H54 (cell line): ENCODE measurements around the gene NRXN3.

Experiments used
- DNase-seq: peaks from one replicate; pipeline ENCODE4 v3.0.0; 2011; ENCODE audit warnings: low spot score, mixed read lengths; ENCODE audit not compliant: insufficient read length
- FAIRE-seq: peaks from 3 replicates; lab custom pipeline; 2011; peaks lifted over from hg19 to GRCh38; lab: Jason Lieb, UNC
- POLR2A ChIP-seq: IDR thresholded peaks from 2 replicates; pipeline ENCODE4 v1.6.1; 2011; ENCODE audit warnings: low read depth, mild to moderate bottlenecking, low read length

Gene NRXN3

DNA sequence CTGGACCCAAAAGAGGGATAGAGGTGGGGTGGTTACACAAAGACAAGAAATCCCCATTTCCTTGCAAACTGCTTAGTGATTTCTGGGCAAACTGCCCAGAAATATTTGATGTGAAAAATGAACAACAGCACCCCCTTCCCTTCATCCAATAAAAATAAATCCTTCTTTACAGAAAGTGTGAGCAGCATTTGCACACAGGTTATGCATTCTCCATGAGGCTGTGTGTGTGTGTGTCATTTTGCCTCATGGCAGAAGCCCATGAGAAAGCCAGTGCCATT, 17.2 kb upstream of the NRXN3 start:
- no peak for DNase-seq

DNA sequence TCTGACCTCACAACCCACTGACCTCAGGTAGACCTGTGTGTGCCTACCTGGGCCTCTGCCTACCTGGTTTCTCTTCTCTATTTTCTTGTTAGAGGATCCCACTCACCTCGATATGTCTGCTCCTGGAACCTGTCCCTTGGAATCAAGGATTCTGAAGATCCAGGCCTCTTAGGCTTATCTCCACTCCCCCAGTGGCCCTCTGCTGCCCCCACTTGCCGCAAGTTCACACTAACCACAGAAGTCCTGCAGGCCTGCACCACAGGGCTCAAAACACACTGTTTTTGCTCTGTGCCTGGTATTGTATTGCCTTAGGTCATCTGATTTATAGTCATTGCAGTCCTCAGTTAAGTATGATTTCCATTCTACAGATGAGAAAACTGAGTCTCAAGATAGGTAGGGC, 15.3 kb upstream of the NRXN3 start:
- TF ChIP-seq POLR2A = no peak
- DNase-seq (no peak), FAIRE-seq (no peak)

More for the DNA sequence above, 17.2 kb upstream of the NRXN3 start:
- no peak for FAIRE-seq
- no peak for TF ChIP-seq POLR2A

DNA sequence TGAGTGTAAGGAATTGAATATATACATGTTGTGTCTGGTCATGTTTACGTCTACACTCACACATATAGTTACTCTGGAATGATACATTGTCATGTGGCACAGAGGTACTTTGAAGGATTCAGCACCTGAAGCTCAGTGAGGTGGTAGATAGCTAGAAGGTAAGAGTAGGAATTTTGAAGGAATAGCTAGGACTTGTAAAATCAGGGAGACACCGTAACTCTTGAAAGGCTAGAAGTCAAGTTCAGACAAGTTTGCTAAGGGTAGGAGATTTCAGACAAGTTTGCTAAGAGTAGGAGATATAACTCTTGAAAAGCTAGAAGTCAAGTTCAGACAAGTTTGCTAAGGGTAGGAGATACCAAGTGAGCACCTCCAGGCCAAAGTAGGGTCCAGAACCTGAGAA, 14.0 kb upstream of the NRXN3 start:
- DNase-seq = no peak
- no peak for FAIRE-seq
- TF ChIP-seq POLR2A = no peak

DNA sequence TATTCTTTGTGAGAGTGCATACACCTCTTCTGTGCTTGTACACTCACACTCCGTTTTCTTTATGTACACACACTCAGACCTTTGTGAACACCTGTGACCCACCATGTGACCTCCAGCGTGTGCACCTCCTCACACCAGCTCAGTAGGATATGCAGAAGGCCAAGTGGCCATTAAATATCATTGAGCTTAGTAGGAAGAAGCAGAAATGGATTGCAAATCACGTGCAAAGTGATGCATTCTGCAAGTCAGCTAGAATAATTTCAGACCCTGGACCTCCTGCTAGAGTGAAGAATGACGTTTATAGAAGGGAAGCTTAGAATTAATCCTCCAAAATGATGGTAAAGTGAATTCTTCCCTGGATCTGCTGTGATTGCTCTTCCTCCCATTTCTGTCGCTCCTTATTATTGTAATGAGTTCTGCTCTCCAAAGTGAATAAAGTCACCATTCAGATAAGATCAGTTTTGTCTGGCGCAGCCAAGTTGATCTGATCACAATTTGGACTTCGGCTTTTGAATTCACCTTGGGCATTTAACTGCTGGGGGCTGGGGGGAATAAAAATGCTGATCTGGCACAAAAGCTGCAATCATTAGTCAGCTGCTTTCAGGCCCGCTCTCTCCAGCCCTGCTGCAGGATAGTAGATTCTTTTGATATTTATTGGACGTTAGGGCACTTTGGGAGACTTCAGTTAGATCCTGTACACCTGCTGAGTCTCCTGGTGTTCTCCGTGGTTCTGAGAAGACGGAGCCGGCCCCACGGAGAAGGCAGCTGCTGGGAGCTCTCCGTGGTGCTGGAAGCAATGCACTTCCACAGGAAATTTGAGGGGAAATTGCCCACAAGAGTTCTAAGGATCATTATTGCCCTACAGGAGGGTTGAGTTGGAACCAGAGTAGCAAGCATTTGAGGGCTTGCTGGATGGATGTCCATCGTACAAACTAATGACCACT, 12.4 kb upstream of the NRXN3 start:
- no peak for DNase-seq
- no peak for FAIRE-seq
- no peak for TF ChIP-seq POLR2A

DNA sequence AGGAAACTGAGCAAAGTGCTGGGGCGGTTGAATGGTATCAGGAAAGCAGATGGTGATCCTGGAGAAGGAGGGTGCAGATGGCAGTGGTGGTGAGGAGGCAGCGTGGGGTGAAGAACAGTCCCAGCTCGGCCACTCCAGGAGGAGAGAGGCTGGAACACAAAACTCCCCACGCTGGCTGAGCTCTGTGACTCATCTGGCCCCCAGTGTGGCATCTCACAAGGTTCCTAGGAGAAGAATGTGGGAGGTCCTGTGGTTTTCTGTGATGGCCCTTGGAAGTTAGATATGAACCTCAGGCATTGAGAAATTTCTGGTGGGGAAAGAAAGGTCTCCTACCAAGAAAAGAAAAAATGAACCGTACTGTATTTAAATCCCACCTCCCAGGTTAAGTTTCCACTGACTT, 8.0 kb upstream of the NRXN3 start:
- no peak for DNase-seq
- no peak for FAIRE-seq
- no peak for TF ChIP-seq POLR2A

DNA sequence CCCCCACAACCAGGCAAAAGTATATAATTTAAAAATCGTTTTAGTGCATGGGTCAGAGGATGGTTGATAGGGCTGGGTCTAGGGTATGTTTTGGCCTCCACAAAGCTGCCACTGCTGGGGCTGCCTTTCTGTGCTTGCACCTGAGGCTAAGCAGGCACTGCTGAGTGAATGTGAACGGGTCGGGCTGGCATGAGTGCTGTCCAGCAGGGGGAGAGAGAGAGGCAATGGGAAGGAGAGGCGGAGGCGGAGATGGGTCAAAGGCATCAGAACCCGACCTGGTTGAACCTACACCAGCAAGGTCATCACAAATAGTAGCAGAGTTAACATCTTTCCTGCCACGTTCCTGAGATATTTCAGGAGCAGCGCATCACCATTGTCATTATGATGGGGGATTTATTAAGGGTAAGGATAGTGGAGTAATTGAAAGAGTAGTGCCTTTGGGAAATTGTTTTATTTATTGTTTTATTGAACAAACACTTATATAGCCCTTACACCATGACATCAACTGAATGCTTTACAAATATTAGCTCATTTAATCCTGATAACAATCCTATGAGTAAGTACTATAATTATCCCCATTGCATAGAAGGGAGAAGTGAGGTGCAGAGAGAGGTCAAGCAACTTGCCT, 5.8 kb upstream of the NRXN3 start:
- no peak for FAIRE-seq
- peak; percentile 18 for DNase-seq
- TF ChIP-seq POLR2A = no peak

DNA sequence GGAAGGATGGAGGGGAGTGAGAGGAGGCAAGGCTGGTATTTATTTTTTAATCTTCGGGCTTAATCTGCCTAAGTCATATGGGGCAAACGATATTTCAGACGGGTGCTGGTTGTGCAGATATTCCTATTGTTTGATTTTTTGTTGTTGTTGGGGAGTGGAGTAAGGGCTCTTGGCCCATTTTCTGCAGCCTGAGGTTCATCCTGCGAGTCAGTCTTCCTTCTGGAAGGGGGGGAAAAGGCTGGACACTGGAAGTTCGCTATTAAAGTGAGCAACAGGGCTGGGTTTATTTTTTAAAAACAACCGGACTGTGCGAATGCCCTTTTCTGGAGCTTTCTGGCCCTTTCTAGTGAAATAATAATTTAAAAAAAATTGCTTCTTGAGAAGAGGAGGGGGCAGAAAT, 2.3 kb downstream of the NRXN3 start:
- DNase-seq = no peak
- no peak for TF ChIP-seq POLR2A
- no peak for FAIRE-seq

DNA sequence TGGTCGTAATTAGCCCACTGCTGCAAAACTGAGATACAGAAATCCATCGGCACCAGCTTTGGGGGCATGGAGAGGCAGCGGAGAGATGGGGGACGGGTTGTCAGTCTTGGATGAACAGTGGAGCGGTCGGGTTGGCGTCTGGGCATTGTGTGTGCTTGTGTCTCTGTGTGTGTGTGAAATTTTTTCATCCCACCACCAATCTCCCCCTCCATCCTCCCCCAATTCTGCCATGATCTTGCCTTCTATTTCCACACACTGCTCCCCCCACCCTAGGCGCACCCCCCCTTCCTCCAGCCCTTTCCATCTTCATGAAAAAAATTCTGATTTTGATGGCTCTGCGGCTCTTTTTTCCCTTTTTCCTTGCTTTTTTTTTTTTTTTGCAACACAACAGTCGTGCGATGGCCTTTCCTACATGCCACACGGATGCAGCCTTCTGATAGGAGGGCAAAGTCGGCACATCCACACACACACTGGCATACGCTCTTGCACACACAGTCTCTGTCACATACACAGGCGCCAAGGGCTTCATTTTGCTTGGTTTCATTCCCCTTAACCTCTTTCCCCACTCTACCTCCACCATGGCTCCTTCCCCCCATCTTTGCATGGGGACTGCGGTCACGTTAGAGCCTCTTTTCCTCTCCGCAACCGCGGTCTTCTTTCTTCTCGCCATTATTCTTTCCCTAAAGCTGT, 3.3 kb downstream of the NRXN3 start:
- FAIRE-seq (no peak), DNase-seq (no peak)
- TF ChIP-seq POLR2A = no peak

DNA sequence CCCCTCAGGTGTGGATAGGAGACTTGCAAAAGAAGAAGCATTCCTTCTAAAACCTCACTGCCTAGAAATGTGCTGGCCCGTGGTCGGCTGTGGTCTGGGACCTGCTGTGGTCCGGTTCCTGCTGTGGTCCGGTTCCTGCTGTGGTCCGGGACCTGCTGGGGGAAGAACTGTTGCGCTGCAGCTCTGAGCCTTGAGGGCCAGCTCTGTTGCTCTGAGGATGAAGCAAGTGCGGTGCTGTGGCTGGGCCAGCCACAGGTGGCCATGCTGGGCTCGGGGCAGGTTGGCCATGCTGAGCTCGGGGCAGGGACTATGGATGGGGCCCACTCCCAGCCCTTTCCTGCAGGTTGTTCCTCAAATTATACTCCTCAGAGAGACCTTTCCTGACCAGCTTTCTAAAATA, 5.2 kb downstream of the NRXN3 start:
- DNase-seq = no peak
- TF ChIP-seq POLR2A = no peak
- FAIRE-seq = no peak

DNA sequence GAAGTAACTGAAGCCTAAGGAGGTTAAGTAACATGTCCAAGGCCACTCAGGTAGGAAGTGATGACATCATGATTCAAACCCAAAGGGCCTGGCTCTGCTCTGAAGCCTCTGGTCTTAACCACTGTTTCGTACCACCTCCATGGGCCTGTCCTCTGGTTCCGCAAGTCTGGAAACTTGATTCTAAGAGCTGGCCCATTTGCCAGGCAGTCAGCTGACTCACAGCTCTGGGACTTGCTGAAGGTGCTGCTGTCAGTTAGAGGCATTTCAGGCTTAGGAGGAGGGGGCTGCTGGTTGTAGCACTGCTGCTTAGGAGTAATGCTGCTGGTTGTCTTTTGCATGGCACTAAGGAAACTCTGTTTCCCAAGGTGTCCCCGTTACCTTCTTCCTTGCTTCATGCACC, 7.9 kb downstream of the NRXN3 start:
- TF ChIP-seq POLR2A = no peak
- DNase-seq (no peak), FAIRE-seq (no peak)

DNA sequence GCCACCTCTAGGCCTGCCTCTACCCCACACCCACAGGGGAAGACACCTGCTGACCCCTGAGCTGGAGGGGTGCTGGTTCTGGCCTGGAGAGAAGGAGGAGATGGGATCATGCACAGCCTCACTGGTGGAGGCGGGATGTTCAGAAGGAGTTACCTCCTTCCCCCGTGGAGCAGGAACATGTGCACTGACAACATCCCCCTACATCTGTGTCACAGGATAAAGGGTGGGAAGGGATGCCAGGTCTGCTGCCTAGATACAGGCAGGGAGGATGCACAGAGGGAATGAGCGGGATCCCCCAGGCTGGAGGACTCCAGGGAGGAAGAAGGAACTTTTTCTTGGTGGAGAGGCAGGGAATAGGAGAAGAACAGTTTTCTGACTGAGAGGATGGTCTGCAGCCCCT, 8.8 kb downstream of the NRXN3 start:
- no peak for DNase-seq
- no peak for FAIRE-seq
- TF ChIP-seq POLR2A = no peak

DNA sequence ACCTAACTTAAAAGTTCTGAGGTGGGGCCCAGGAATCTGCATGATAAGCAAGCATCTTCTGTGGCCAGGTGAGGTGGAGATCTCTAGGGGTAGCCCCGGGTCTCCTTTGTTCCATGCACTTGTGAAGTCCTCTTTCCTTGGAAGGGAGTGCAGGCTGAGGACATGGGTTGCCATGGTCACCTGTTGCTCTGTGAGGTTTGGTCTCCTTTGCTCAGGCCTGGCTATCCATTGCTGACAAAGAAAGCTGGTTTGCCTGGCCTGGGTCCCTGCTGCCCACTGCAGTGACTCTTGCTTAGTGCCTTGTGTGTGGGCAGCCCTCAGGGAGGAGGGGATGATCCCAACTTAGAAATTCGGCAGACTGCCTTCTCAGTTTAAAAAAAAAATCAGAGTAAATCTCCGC, 11.1 kb downstream of the NRXN3 start:
- FAIRE-seq (no peak), DNase-seq (no peak)
- no peak for TF ChIP-seq POLR2A

DNA sequence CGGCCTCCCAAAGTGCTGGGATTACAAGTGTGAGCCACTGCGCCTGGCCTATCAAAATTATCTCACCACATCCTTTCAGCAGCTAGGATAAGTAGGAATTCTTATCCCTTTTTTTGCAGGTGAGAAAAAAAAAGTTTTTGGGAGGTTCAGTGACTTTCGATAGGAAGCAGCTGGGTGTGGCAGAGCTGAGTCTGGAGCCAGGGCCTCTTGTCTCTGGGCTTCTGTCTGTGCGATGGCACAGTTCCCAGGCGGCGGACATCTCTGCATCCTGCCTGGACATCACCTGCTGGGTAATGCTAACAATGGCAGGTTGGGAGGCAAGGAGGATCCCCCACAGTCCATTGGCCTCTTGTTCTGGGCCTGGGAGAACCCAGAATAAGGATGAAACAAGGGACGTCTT, 12.5 kb downstream of the NRXN3 start:
- TF ChIP-seq POLR2A = no peak
- FAIRE-seq (no peak), DNase-seq (no peak)

DNA sequence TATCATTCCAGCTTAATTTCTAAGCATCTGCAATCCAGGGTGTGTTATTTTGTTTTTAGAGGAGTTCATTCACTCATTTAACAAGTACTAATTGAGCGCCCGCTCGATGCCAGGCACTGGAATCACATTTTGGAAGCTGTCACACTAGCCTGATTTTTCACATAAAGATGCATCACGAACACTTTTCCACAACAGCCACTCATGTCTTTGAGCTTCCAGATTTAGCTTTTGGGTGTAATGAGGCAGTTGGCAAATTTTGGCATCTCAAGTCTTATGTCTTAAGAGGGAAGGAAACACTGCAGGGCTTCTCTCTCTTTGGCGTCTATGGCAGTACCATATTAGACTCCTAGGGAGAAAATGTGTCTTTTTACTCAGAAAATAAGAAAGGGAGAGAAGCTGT, 14.0 kb downstream of the NRXN3 start:
- DNase-seq = no peak
- no peak for FAIRE-seq
- TF ChIP-seq POLR2A = no peak

DNA sequence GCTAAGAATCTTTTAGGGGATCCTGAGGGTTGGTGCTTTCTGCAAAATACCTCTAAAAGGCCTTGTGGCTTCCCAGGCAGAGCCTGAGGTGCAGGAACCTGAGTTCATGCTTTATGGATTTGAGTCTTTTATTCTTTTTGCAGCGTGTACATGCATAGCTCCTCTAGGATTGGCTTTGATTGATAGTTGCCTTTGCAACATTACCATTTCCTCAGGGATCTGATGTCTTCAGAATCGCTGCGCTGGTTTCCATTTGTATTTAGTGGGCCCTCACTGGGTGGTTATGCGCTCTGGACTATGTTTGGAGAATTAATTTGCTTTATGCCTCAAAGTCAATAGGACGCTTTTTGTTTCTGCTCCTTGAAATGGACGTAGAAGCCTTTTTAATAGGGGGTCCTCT, 16.1 kb downstream of the NRXN3 start:
- no peak for TF ChIP-seq POLR2A
- DNase-seq (no peak), FAIRE-seq (no peak)
